AG10803 (cell line): Measurements from ENCODE around the gene CACNA1I.

ENCODE experiments used
- DNase-seq: peaks from one replicate; pipeline ENCODE4 v3.0.0; 2010; ENCODE audit warnings: low read depth
- H3K4me3 ChIP-seq: 2 replicates; pipeline ENCODE4 v1.5.1; 2011; ENCODE audit warnings: mild to moderate bottlenecking, low read length, control low read depth
- CTCF ChIP-seq: conservative IDR thresholded peaks from 2 replicates; pipeline ENCODE4 v1.5.1; 2011; ENCODE audit warnings: mild to moderate bottlenecking, low read length, control low read depth, inconsistent platforms

The CACNA1I gene

GRCh38 chr22:39563571-39564428 is 6.8 kb upstream of the CACNA1I start:
- H3K4me3 ChIP-seq: no peak overlapping the region
- TF ChIP-seq CTCF: no peak
- DNase-seq: no peak

- no peak for TF ChIP-seq CTCF
- DNase-seq: no peak
- no peak overlapping the region for H3K4me3 ChIP-seq
Measured at GRCh38 chr22:39565414-39565944, 5.1 kb upstream of the CACNA1I start.

- H3K4me3 ChIP-seq: no peak overlapping the region
- DNase-seq: no peak
- TF ChIP-seq CTCF: no peak
Measured at GRCh38 chr22:39567135-39567946, 3.2 kb upstream of the CACNA1I start.

GRCh38 chr22:39568278-39568981 is 2.1 kb upstream of the CACNA1I start:
- DNase-seq: no peak
- TF ChIP-seq CTCF: no peak
- no peak overlapping the region for H3K4me3 ChIP-seq

GRCh38 chr22:39569066-39569465 is 1.5 kb upstream of the CACNA1I start:
- no peak for DNase-seq
- no peak overlapping the region for H3K4me3 ChIP-seq
- TF ChIP-seq CTCF: no peak

GRCh38 chr22:39570226-39570625 is 327 bp upstream of the CACNA1I start:
- TF ChIP-seq CTCF: no peak
- no peak for DNase-seq
- H3K4me3 ChIP-seq: no peak overlapping the region
